ENCODE data around the gene ZNF524.

The ZNF524 gene

GRCh38 chr19:55619286-55619685 lies 19.2 kb downstream of the ZNF524 start:
- H3K4me3 ChIP-seq (ENCODE audit: control insufficient read depth, low read depth, low read length) = no peak overlapping the region
- no peak for DNase-seq (ENCODE audit: low read depth)
- no peak for TF ChIP-seq CTCF (conservative IDR thresholded peaks at IDR 0.05; ENCODE audit: control insufficient read depth, insufficient read depth, low read depth, low read length)

- TF ChIP-seq CTCF (conservative IDR thresholded peaks at IDR 0.05; ENCODE audit: control insufficient read depth, insufficient read depth, low read depth, low read length) = no peak
- H3K4me3 ChIP-seq (ENCODE audit: control insufficient read depth, low read depth, low read length) = no peak overlapping the region
- DNase-seq (ENCODE audit: low read depth) = no peak
Measured at GRCh38 chr19:55620410-55621204, 20.5 kb downstream of the ZNF524 start.

- DNase-seq (ENCODE audit: low read depth) = no peak
- no peak overlapping the region for H3K4me3 ChIP-seq (ENCODE audit: control insufficient read depth, low read depth, low read length)
- no peak for TF ChIP-seq CTCF (conservative IDR thresholded peaks at IDR 0.05; ENCODE audit: control insufficient read depth, insufficient read depth, low read depth, low read length)
Measured at GRCh38 chr19:55621205-55621672, 21.2 kb downstream of the ZNF524 start.

GRCh38 chr19:55621673-55622231 lies 21.7 kb downstream of the ZNF524 start:
- H3K4me3 ChIP-seq (ENCODE audit: control insufficient read depth, low read depth, low read length) = no peak overlapping the region
- TF ChIP-seq CTCF (conservative IDR thresholded peaks at IDR 0.05; ENCODE audit: control insufficient read depth, insufficient read depth, low read depth, low read length) = no peak
- DNase-seq (ENCODE audit: low read depth) = no peak

GRCh38 chr19:55622242-55622969 lies 22.3 kb downstream of the ZNF524 start:
- DNase-seq (ENCODE audit: low read depth) = no peak
- no peak for TF ChIP-seq CTCF (conservative IDR thresholded peaks at IDR 0.05; ENCODE audit: control insufficient read depth, insufficient read depth, low read depth, low read length)
- no peak overlapping the region for H3K4me3 ChIP-seq (ENCODE audit: control insufficient read depth, low read depth, low read length)

DNA sequence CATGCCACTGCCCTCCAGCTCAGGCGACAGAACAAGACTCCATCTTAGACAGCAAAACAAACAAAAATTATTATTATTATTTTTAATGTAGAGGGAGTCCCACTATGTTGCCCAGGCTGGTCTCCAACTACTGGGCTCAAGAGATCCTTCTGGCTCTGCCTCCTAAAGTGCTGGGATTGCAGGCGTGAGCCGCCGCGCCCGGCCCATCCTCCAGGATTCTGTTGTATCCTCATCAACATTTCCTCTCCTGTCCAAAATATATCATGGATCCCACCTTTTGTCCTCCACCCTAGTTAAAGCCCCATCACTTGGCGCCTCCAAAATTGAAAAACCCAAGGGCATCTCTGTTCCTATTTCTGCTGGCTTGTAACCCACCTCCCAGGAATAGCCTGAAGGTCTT lies 23.0 kb downstream of the ZNF524 start:
- no peak for TF ChIP-seq CTCF (conservative IDR thresholded peaks at IDR 0.05; ENCODE audit: control insufficient read depth, insufficient read depth, low read depth, low read length)
- no peak for DNase-seq (ENCODE audit: low read depth)
- no peak overlapping the region for H3K4me3 ChIP-seq (ENCODE audit: control insufficient read depth, low read depth, low read length)
